Measurements from ENCODE around the gene RNF128.

Gene RNF128

GRCh38 chrX:106698693-106699092, 27.8 kb upstream of the RNF128 start:
- no peak for DNase-seq (ENCODE audit: extremely low read depth, insufficient read length)
- no peaks in the 10 kb centered on the region for H3K36me3 ChIP-seq (ENCODE audit: control insufficient read depth, insufficient read depth, low read length)
- no peak overlapping the region for H3K4me3 ChIP-seq (replicated peaks; ENCODE audit: low read depth, low read length)
- no peak for TF ChIP-seq CTCF (IDR thresholded peaks at IDR 0.05; ENCODE audit: insufficient read depth, low read length, poor library complexity, severe bottlenecking)
- H3K27me3 ChIP-seq (replicated peaks; ENCODE audit: control insufficient read depth, insufficient read depth, low read length) = no peaks in the 10 kb centered on the region

GRCh38 chrX:106702636-106703035, 23.9 kb upstream of the RNF128 start:
- DNase-seq (ENCODE audit: extremely low read depth, insufficient read length) = no peak
- no peaks in the 10 kb centered on the region for H3K27me3 ChIP-seq (replicated peaks; ENCODE audit: control insufficient read depth, insufficient read depth, low read length)
- H3K4me3 ChIP-seq (replicated peaks; ENCODE audit: low read depth, low read length) = no peak overlapping the region
- no peak for TF ChIP-seq CTCF (IDR thresholded peaks at IDR 0.05; ENCODE audit: insufficient read depth, low read length, poor library complexity, severe bottlenecking)
- no peaks in the 10 kb centered on the region for H3K36me3 ChIP-seq (ENCODE audit: control insufficient read depth, insufficient read depth, low read length)

GRCh38 chrX:106706466-106706865, 20.0 kb upstream of the RNF128 start:
- Histone ChIP-seq H3K27me3 (replicated peaks; ENCODE audit: control insufficient read depth, insufficient read depth, low read length) (no peaks in the 10 kb centered on the region), H3K4me3 (replicated peaks; ENCODE audit: low read depth, low read length) (no peak overlapping the region), H3K36me3 (ENCODE audit: control insufficient read depth, insufficient read depth, low read length) (no peaks in the 10 kb centered on the region)
- TF ChIP-seq CTCF (IDR thresholded peaks at IDR 0.05; ENCODE audit: insufficient read depth, low read length, poor library complexity, severe bottlenecking) = no peak
- DNase-seq (ENCODE audit: extremely low read depth, insufficient read length) = no peak

- H3K4me3 ChIP-seq (replicated peaks; ENCODE audit: low read depth, low read length) = no peak overlapping the region
- no peak for TF ChIP-seq CTCF (IDR thresholded peaks at IDR 0.05; ENCODE audit: insufficient read depth, low read length, poor library complexity, severe bottlenecking)
- no peaks in the 10 kb centered on the region for H3K36me3 ChIP-seq (ENCODE audit: control insufficient read depth, insufficient read depth, low read length)
- no peaks in the 10 kb centered on the region for H3K27me3 ChIP-seq (replicated peaks; ENCODE audit: control insufficient read depth, insufficient read depth, low read length)
- no peak for DNase-seq (ENCODE audit: extremely low read depth, insufficient read length)
Measured at GRCh38 chrX:106707771-106708454, 18.6 kb upstream of the RNF128 start.

- no peak for TF ChIP-seq CTCF (IDR thresholded peaks at IDR 0.05; ENCODE audit: insufficient read depth, low read length, poor library complexity, severe bottlenecking)
- Histone ChIP-seq H3K36me3 (ENCODE audit: control insufficient read depth, insufficient read depth, low read length) (no peaks in the 10 kb centered on the region), H3K27me3 (replicated peaks; ENCODE audit: control insufficient read depth, insufficient read depth, low read length) (no peaks in the 10 kb centered on the region), H3K4me3 (replicated peaks; ENCODE audit: low read depth, low read length) (no peak overlapping the region)
- DNase-seq (ENCODE audit: extremely low read depth, insufficient read length) = no peak
Measured at GRCh38 chrX:106710771-106711170, 15.7 kb upstream of the RNF128 start.

GRCh38 chrX:106711375-106711774, 15.1 kb upstream of the RNF128 start:
- Histone ChIP-seq H3K27me3 (replicated peaks; ENCODE audit: control insufficient read depth, insufficient read depth, low read length) (no peaks in the 10 kb centered on the region), H3K4me3 (replicated peaks; ENCODE audit: low read depth, low read length) (no peak overlapping the region), H3K36me3 (ENCODE audit: control insufficient read depth, insufficient read depth, low read length) (no peaks in the 10 kb centered on the region)
- no peak for DNase-seq (ENCODE audit: extremely low read depth, insufficient read length)
- TF ChIP-seq CTCF (IDR thresholded peaks at IDR 0.05; ENCODE audit: insufficient read depth, low read length, poor library complexity, severe bottlenecking) = no peak
